ENCODE results near the gene FRMPD2.
"Not testable (repeated sequence)": the region's sequence is repeated elsewhere in the genome, so short reads cannot be mapped to it uniquely, and the experiment has no call there.

Gene FRMPD2

DNA sequence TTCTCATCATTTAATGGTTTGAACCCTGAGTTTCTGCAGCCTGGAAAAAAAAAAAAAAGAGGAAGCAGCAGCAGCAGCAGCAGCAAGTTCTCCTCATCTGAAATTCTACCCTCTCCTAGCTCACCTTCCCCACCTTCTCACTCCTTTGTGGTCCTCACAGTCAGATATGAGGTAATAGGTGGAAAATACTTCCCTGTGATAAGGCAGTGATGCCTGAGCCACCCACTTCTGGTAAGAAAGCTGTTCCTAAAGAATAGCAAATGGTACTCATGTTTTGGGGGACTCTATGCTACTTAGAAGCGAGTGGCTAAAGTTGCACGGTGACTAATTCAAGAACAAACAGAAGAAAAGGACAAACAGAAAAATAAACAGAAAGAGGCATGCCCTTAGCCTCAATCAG, 148.2 kb downstream of the FRMPD2 start:
- DNase-seq (ENCODE audit: low spot score): not testable (repeated sequence)

DNA sequence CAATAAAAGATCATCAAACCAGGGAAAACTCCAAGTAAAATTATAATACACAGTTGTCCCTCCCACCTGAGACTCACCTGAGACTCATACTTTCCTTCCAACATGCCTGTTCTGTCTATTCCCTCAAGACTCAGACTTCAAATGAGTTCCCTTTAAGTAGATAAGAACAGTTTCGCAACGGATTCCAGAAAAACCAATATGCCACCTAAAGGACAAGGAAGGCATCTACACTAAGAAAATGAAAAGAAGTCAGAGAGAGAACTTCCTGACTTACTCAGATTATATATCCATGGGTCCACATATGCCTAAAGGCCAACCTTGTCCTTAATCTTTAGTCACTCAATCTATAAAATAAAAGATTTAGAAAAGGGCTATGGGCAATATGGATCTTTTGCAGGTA, 148.9 kb downstream of the FRMPD2 start:
- not testable (repeated sequence) for DNase-seq (ENCODE audit: low spot score)

DNA sequence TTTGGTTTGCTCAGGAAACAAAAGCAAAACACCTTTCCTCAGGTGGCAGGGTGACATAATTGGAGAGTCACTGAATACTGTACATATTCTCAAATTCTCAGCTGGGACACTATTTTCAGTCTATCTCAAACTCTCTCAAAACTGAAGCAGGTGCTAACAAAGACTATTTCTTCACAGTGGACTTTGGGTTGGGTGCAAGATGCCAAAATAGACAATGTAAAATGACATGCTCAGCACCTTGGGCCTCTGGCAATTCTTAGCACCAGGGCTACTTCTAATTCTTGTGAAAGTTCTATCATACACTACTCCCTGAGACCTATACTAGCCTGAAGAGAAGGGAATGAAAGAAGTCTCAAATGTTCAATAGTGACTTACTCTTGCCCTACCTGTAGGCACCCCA, 151.9 kb downstream of the FRMPD2 start:
- not testable (repeated sequence) for DNase-seq (ENCODE audit: low spot score)

DNA sequence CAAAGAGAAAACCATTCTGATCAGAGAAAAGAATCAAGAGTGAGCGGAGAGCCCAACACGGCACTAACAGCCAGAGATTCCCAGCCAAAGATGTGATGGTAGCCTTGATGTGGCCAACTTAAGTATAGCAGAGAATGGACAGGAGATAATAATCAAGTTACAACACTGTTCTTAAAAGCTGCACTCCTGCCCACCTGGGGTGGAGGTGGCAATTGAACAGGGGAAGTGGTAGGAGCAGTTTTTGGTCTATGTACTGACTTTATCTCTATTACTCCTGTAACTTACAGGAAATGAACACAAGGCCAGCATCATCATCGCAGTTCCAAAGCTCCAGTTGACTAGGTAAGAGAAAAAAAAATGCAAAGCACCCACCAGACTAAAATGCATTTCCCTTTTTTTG, 164.2 kb downstream of the FRMPD2 start:
- not testable (repeated sequence) for DNase-seq (ENCODE audit: low spot score)

Data from LoVo (cell line).